Sigmoid colon (tissue), 4 donors: ENCODE measurements around the gene FAM83G.
"Not testable (repeated sequence)": the region's sequence is repeated elsewhere in the genome, so short reads cannot be mapped to it uniquely, and the experiment has no call there.

Source experiments
- POLR2A ChIP-seq, 2 donors: fragments of 450-650 bp; IDR thresholded peaks; one replicate each; pipeline ENCODE4 v1.6.1; 2016; ENCODE audit warnings: antibody characterized with exemption in 2 of 2, mild to moderate bottlenecking in 2 of 2, moderate library complexity in 2 of 2
- POLR2AphosphoS5 ChIP-seq, 4 donors: sonication (generic); formaldehyde crosslinking; IDR thresholded peaks; one replicate each; pipeline ENCODE4 v1.6.1; 2017; ENCODE audit warnings: antibody characterized with exemption in 4 of 4
- TF ChIP-seq, protein P1 (sequence below), 4 experiments: fragments of 450-650 bp in 3 of 4; fragments of 200-600 bp in 1 of 4; IDR thresholded peaks; one replicate each; pipeline ENCODE4 v1.5.1; 2016 to 2019; ENCODE audit warnings: antibody characterized with exemption in 4 of 4, mild to moderate bottlenecking in 3 of 4, moderate library complexity in 2 of 4

DNA sequence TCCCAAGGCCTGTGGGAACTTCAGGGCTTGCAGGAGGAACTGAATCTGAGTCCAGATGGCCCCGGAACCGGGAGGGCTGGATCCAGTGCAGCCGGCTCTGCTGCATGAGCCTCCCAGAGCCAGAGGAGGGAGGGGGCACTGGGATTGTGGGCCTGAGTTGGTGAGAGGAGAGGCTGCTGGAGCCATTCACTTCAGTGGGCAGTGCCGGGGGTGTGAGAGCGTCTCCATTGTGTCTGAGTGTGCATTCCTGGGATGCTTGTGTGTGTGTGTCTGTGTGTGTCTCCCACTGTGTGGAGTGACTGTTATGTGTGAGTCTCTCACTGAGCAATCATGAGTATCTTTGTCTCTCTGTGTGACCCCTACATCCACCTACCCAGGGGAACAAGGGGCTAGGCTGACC is 25.2 kb upstream of the FAM83G start:
- not testable (repeated sequence) for TF ChIP-seq POLR2A, POLR2AphosphoS5 (IDR thresholded peaks at IDR 0.05)
- TF ChIP-seq, protein P1, sequence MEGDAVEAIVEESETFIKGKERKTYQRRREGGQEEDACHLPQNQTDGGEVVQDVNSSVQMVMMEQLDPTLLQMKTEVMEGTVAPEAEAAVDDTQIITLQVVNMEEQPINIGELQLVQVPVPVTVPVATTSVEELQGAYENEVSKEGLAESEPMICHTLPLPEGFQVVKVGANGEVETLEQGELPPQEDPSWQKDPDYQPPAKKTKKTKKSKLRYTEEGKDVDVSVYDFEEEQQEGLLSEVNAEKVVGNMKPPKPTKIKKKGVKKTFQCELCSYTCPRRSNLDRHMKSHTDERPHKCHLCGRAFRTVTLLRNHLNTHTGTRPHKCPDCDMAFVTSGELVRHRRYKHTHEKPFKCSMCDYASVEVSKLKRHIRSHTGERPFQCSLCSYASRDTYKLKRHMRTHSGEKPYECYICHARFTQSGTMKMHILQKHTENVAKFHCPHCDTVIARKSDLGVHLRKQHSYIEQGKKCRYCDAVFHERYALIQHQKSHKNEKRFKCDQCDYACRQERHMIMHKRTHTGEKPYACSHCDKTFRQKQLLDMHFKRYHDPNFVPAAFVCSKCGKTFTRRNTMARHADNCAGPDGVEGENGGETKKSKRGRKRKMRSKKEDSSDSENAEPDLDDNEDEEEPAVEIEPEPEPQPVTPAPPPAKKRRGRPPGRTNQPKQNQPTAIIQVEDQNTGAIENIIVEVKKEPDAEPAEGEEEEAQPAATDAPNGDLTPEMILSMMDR (IDR thresholded peaks at IDR 0.05): not testable (repeated sequence)
